Endodermal cell (in vitro differentiated cells): ENCODE results near the gene KCNQ1. TPM values are rescaled to one million over a fixed set of nuclear protein-coding genes. Genes with fewer than 3 reads are reported as not detected.

ENCODE experiments used
- DNase-seq: peaks from one replicate; pipeline ENCODE4 v3.0.0-alpha.2; 2017
- H3K27ac ChIP-seq: 2 replicates; pipeline ENCODE4 v1.5.1; 2013; ENCODE audit warnings: mild to moderate bottlenecking, low read depth, low read length, moderate library complexity
- H3K27me3 ChIP-seq: 2 replicates; pipeline ENCODE4 v1.6.1; 2013; ENCODE audit warnings: mild to moderate bottlenecking, low read length, moderate library complexity; ENCODE audit not compliant: insufficient read depth, control insufficient read depth, poor library complexity, severe bottlenecking
- H3K36me3 ChIP-seq: 2 replicates; pipeline ENCODE4 v1.7.0; 2013; ENCODE audit warnings: mild to moderate bottlenecking, low read length, moderate library complexity; ENCODE audit not compliant: control insufficient read depth, insufficient read depth
- H3K4me1 ChIP-seq: one replicate; pipeline ENCODE4 v1.7.0; 2013; ENCODE audit warnings: low read length; ENCODE audit not compliant: control insufficient read depth, insufficient read depth
- H3K4me3 ChIP-seq: 2 replicates; pipeline ENCODE4 v1.5.1; 2013; ENCODE audit warnings: mild to moderate bottlenecking, low read length, moderate library complexity
- H3K9ac ChIP-seq: 2 replicates; pipeline ENCODE4 v1.6.1; 2013; ENCODE audit warnings: mild to moderate bottlenecking, low read length, moderate library complexity; ENCODE audit not compliant: poor library complexity, severe bottlenecking; ENCODE audit errors: extremely low read depth
- H3K9me3 ChIP-seq: 2 replicates; pipeline ENCODE4 v1.6.1; 2013; ENCODE audit warnings: mild to moderate bottlenecking, low read length, moderate library complexity; ENCODE audit not compliant: control insufficient read depth
- H3K27ac Mint-ChIP-seq: 2 replicates; pipeline ENCODE4 v1.8.0; 2020; ENCODE audit warnings: mixed read lengths
- H3K27me3 Mint-ChIP-seq: 2 replicates; pipeline ENCODE4 v1.8.0; 2021; ENCODE audit warnings: mild to moderate bottlenecking, mixed read lengths; ENCODE audit not compliant: insufficient read depth
- H3K36me3 Mint-ChIP-seq: 2 replicates; pipeline ENCODE4 v1.8.0; 2020; ENCODE audit warnings: low read depth, mixed read lengths
- H3K4me1 Mint-ChIP-seq: 2 replicates; pipeline ENCODE4 v1.8.0; 2020; ENCODE audit warnings: mixed read lengths
- H3K4me3 Mint-ChIP-seq: 2 replicates; pipeline ENCODE4 v1.8.0; 2020; ENCODE audit warnings: mild to moderate bottlenecking, moderate library complexity, mixed read lengths
- H3K9me3 Mint-ChIP-seq: 2 replicates; pipeline ENCODE4 v1.8.0; 2020; ENCODE audit warnings: mild to moderate bottlenecking, mixed read lengths
- CTCF ChIP-seq: fragments of 200-600 bp; sonication (generic); conservative IDR thresholded peaks from 2 replicates; pipeline ENCODE4 v1.5.0; 2021; ENCODE audit warnings: antibody characterized with exemption, mild to moderate bottlenecking
- whole genome bisulfite sequencing, 2 experiments: methylation state at CpG; one replicate each; pipeline versions ENCODE4 v1.1.5 to v1.1.7; 2013; ENCODE audit warnings: missing lambda C conversion rate in 2 of 2, mixed read lengths in 1 of 2; ENCODE audit not compliant: insufficient coverage in 1 of 2, insufficient read length in 1 of 2; 5-methylcytosine and 5-hydroxymethylcytosine counted together
- total RNA-seq, 2 donors: library from RNA; stranded (reverse); fragmentation: NEBNext Ultra II Directional in 1 of 2; extraction: Animal tissue kit (Norgen Biotek cat#: 25700) in 1 of 2; gene quantifications; 2 replicates in 1 of 2; 3 replicates in 1 of 2; pipeline ENCODE4 v1.2.1, GENCODE V29; 2021

The KCNQ1 gene
- total RNA-seq, 2 donors from 2014 or later = 1.8 to 3.5 TPM

- H3K27me3 ChIP-seq = no peaks in the 10 kb centered on the region
Measured at GRCh38 chr11:2655834-2656622, 211.2 kb downstream of the KCNQ1 start.

GRCh38 chr11:2656859-2657258 lies 212.1 kb downstream of the KCNQ1 start:
- 92% methylated on average over 1 of the region's 1 CpG; no CpG with 5 or more reads in 1 of the 2 experiments for WGBS, 2 experiments
- no peak overlapping the region for H3K9ac ChIP-seq
- no peaks in the 10 kb centered on the region for H3K4me1 Mint-ChIP-seq
- no peaks in the 10 kb centered on the region for H3K4me1 ChIP-seq
- H3K4me3 Mint-ChIP-seq = no peak overlapping the region
- no peak for TF ChIP-seq CTCF
- peaks cover 99% of the 10 kb centered on the region for H3K9me3 Mint-ChIP-seq
- no peak overlapping the region for H3K4me3 ChIP-seq
- no peak for DNase-seq
- peaks cover 62% of the 10 kb centered on the region for H3K27me3 Mint-ChIP-seq
- H3K36me3 ChIP-seq = no peaks in the 10 kb centered on the region
- H3K36me3 Mint-ChIP-seq = peaks cover 29% of the 10 kb centered on the region
- no peak overlapping the region for H3K27ac ChIP-seq
- H3K9me3 ChIP-seq = peaks cover 81% of the 10 kb centered on the region
- no peak overlapping the region for H3K27ac Mint-ChIP-seq
- no peaks in the 10 kb centered on the region for H3K27me3 ChIP-seq

More at GRCh38 chr11:2655834-2656622, 211.2 kb downstream of the KCNQ1 start:
- Mint-ChIP-seq H3K27me3 (peaks cover 66% of the 10 kb centered on the region), H3K36me3 (peaks cover 24% of the 10 kb centered on the region), H3K4me3 (no peak overlapping the region), H3K27ac (no peak overlapping the region), H3K9me3 (peaks cover 99% of the 10 kb centered on the region), H3K4me1 (no peaks in the 10 kb centered on the region)
- Histone ChIP-seq H3K9me3 (peaks cover 83% of the 10 kb centered on the region), H3K9ac (no peak overlapping the region), H3K4me3 (no peak overlapping the region), H3K4me1 (no peaks in the 10 kb centered on the region), H3K36me3 (no peaks in the 10 kb centered on the region), H3K27ac (no peak overlapping the region)
- no peak for TF ChIP-seq CTCF
- 90 to 94% methylated on average over 2 to 6 of the region's 6 CpGs for WGBS, 2 experiments
- no peak for DNase-seq

GRCh38 chr11:2657697-2658284 lies 213.0 kb downstream of the KCNQ1 start:
- H3K9me3 ChIP-seq = peaks cover 71% of the 10 kb centered on the region
- peaks cover 29% of the 10 kb centered on the region for H3K36me3 Mint-ChIP-seq
- no peak overlapping the region for H3K4me3 Mint-ChIP-seq
- no peak for TF ChIP-seq CTCF
- no peaks in the 10 kb centered on the region for H3K27me3 ChIP-seq
- H3K4me1 ChIP-seq = no peaks in the 10 kb centered on the region
- DNase-seq = no peak
- H3K27me3 Mint-ChIP-seq = peaks cover 59% of the 10 kb centered on the region
- WGBS, 2 experiments = 92% methylated on average over 5 to 8 of the region's 8 CpGs
- no peak overlapping the region for H3K27ac Mint-ChIP-seq
- H3K9ac ChIP-seq = no peak overlapping the region
- H3K4me3 ChIP-seq = no peak overlapping the region
- no peak overlapping the region for H3K27ac ChIP-seq
- H3K9me3 Mint-ChIP-seq = peaks cover 97% of the 10 kb centered on the region
- no peaks in the 10 kb centered on the region for H3K36me3 ChIP-seq
- H3K4me1 Mint-ChIP-seq = no peaks in the 10 kb centered on the region
